Peyer's patch (tissue), 4 donors: ENCODE measurements around the gene ABCD4.

ENCODE experiments used
- POLR2A ChIP-seq, 2 donors: fragments of 450-650 bp; IDR thresholded peaks; one replicate each; pipeline ENCODE4 v1.5.1; 2017; ENCODE audit warnings: antibody characterized with exemption in 2 of 2, mild to moderate bottlenecking in 2 of 2, moderate library complexity in 2 of 2
- TF ChIP-seq, protein P1 (sequence below), 6 experiments: fragments of 450-650 bp in 4 of 6; fragments of 200-600 bp in 2 of 6; sonication (generic) in 1 of 6; IDR thresholded peaks; one replicate each; pipeline ENCODE4 v1.5.1; 2017 to 2019; ENCODE audit warnings: antibody characterized with exemption in 6 of 6, mild to moderate bottlenecking in 3 of 6, moderate library complexity in 1 of 6

DNA sequence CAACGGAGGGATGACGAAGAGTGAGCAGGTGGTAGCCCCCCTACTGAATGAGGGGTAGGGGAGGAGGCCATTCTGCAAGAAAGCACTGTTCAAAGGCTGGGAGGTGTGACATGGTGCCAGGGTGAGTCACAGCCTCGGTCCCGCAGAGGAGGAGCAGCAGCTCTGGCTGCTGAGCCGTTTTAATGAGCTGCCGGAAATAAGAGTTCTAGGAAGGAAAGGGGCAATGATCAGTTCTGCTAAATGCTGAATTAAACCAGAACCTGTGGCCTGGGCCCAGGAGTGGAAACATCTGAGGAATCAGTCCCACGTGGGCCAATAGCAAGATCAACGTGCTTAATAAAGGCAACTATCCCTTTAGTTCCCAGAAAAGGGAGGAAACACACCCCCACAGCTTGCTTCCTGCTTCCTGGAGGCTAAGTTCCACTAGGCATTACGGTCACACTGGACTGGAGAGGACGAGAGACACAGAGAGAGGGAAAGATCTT is 3.6 kb downstream of the ABCD4 start:
- TF ChIP-seq, protein P1, sequence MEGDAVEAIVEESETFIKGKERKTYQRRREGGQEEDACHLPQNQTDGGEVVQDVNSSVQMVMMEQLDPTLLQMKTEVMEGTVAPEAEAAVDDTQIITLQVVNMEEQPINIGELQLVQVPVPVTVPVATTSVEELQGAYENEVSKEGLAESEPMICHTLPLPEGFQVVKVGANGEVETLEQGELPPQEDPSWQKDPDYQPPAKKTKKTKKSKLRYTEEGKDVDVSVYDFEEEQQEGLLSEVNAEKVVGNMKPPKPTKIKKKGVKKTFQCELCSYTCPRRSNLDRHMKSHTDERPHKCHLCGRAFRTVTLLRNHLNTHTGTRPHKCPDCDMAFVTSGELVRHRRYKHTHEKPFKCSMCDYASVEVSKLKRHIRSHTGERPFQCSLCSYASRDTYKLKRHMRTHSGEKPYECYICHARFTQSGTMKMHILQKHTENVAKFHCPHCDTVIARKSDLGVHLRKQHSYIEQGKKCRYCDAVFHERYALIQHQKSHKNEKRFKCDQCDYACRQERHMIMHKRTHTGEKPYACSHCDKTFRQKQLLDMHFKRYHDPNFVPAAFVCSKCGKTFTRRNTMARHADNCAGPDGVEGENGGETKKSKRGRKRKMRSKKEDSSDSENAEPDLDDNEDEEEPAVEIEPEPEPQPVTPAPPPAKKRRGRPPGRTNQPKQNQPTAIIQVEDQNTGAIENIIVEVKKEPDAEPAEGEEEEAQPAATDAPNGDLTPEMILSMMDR (IDR thresholded peaks at IDR 0.05) = no peak
- TF ChIP-seq POLR2A (IDR thresholded peaks at IDR 0.05) = no peak
